ENCODE results near the gene FAM131A. TPM values are rescaled to one million over a fixed set of nuclear protein-coding genes. Genes with fewer than 3 reads are reported as not detected.

Gene FAM131A
- 3.4 TPM for total RNA-seq
- 11.7 TPM for polyA plus RNA-seq
- long read RNA-seq, donor 1 = 0 reads
- long read RNA-seq, donor 2 = 0 reads
- long read RNA-seq, donor 3 = 0 reads
- long read RNA-seq, donor 4 = 0 reads
- long read RNA-seq, donor 5, partial matches to known transcripts = 0 of 1 reads
- long read RNA-seq, donor 5, other reads (novel, unspliced or antisense) = 0 of 1 reads
- long read RNA-seq, donor 6, partial matches to known transcripts = 0 of 1 reads
- long read RNA-seq, donor 6, other reads (novel, unspliced or antisense) = 0 of 1 reads
- long read RNA-seq, donor 7, partial matches to known transcripts = 0 of 2 reads
- long read RNA-seq, donor 7, other reads (novel, unspliced or antisense) = 0 of 2 reads
- long read RNA-seq, donor 8, transcript FAM131A-202 (6 exons, 2,421 nt) = major isoform, 5 of 5 reads
- long read RNA-seq, donor 8, partial matches to known transcripts = 0 of 5 reads
- long read RNA-seq, donor 8, other reads (novel, unspliced or antisense) = 0 of 5 reads
- long read RNA-seq, donor 9, partial matches to known transcripts = 0 of 3 reads
- long read RNA-seq, donor 9, other reads (novel, unspliced or antisense) = 0 of 3 reads
- long read RNA-seq, donor 10, partial matches to known transcripts = 0 of 2 reads
- long read RNA-seq, donor 10, other reads (novel, unspliced or antisense) = 0 of 2 reads

- Histone ChIP-seq H3K27ac (ENCODE audit: low read depth in 1 of 2, low read length in 1 of 2) (peak within 1 kb of the TSS; percentile 41 to 93), H3K36me3 (ENCODE audit: control insufficient read depth in 2 of 2, insufficient read depth in 2 of 2, low read length in 1 of 2) (peaks cover 20 to 28% of the 10 kb centered on the region in 2 donors), H3K9me3 (ENCODE audit: control insufficient read depth in 2 of 2, insufficient read depth in 1 of 2, low read length in 1 of 2) (no peaks in the 10 kb centered on the region), H3K27me3 (ENCODE audit: control insufficient read depth in 2 of 2, insufficient read depth in 1 of 2, low read length in 1 of 2) (peaks cover 0 to 37% of the 10 kb centered on the region in 2 donors), H3K4me1 (ENCODE audit: control insufficient read depth in 2 of 2, insufficient read depth in 2 of 2, low read length in 2 of 2) (peaks cover 9 to 29% of the 10 kb centered on the region in 2 donors), H3K4me3 (ENCODE audit: low read length in 2 of 2) (peak within 1 kb of the TSS; percentile 60 to 91)
- no peak for DNase-seq (ENCODE audit: low read depth in 6 of 9, low spot score in 9 of 9)
- 94% methylated on average over 6 of the region's 6 CpGs for WGBS
These were observed at the start of gene FAM131A for GRCh38 chr3:184337399-184337714. FAM131A (plus strand) TSS chr3:184337600; CDS start chr3:184337631, 31 bp downstream.

- Histone ChIP-seq H3K9me3 (ENCODE audit: control insufficient read depth in 2 of 2, insufficient read depth in 1 of 2, low read length in 1 of 2) (no peaks in the 10 kb centered on the region), H3K27ac (ENCODE audit: low read depth in 1 of 2, low read length in 1 of 2) (no peak overlapping the region), H3K4me1 (ENCODE audit: control insufficient read depth in 2 of 2, insufficient read depth in 2 of 2, low read length in 2 of 2) (no peaks in the 10 kb centered on the region), H3K4me3 (ENCODE audit: low read length in 2 of 2) (no peak overlapping the region), H3K36me3 (ENCODE audit: control insufficient read depth in 2 of 2, insufficient read depth in 2 of 2, low read length in 1 of 2) (no peaks in the 10 kb centered on the region), H3K27me3 (ENCODE audit: control insufficient read depth in 2 of 2, insufficient read depth in 1 of 2, low read length in 1 of 2) (peaks cover 0 to 39% of the 10 kb centered on the region in 2 donors)
- DNase-seq (ENCODE audit: low read depth in 6 of 9, low spot score in 9 of 9) = peak in 7 of 9 donors; percentile 9 to 58 (median 35)
- 23% methylated on average over 10 of the region's 10 CpGs for WGBS
These were observed 47.9 kb upstream of the FAM131A start for GRCh38 chr3:184289426-184289938.

GRCh38 chr3:184290331-184290730 is 47.1 kb upstream of the FAM131A start:
- H3K9me3 ChIP-seq (ENCODE audit: control insufficient read depth in 2 of 2, insufficient read depth in 1 of 2, low read length in 1 of 2) = no peaks in the 10 kb centered on the region
- H3K27ac ChIP-seq (ENCODE audit: low read depth in 1 of 2, low read length in 1 of 2) = no peak overlapping the region
- DNase-seq (ENCODE audit: low read depth in 6 of 9, low spot score in 9 of 9) = no peak
- no peaks in the 10 kb centered on the region for H3K36me3 ChIP-seq (ENCODE audit: control insufficient read depth in 2 of 2, insufficient read depth in 2 of 2, low read length in 1 of 2)
- WGBS = 96% methylated on average over 10 of the region's 10 CpGs
- no peak overlapping the region for H3K4me3 ChIP-seq (ENCODE audit: low read length in 2 of 2)
- H3K4me1 ChIP-seq (ENCODE audit: control insufficient read depth in 2 of 2, insufficient read depth in 2 of 2, low read length in 2 of 2) = no peaks in the 10 kb centered on the region
- H3K27me3 ChIP-seq (ENCODE audit: control insufficient read depth in 2 of 2, insufficient read depth in 1 of 2, low read length in 1 of 2) = peaks cover 0 to 35% of the 10 kb centered on the region in 2 donors

GRCh38 chr3:184291044-184291737 is 46.2 kb upstream of the FAM131A start:
- Histone ChIP-seq H3K36me3 (ENCODE audit: control insufficient read depth in 2 of 2, insufficient read depth in 2 of 2, low read length in 1 of 2) (no peaks in the 10 kb centered on the region), H3K27ac (ENCODE audit: low read depth in 1 of 2, low read length in 1 of 2) (no peak overlapping the region), H3K4me1 (ENCODE audit: control insufficient read depth in 2 of 2, insufficient read depth in 2 of 2, low read length in 2 of 2) (no peaks in the 10 kb centered on the region), H3K9me3 (ENCODE audit: control insufficient read depth in 2 of 2, insufficient read depth in 1 of 2, low read length in 1 of 2) (no peaks in the 10 kb centered on the region), H3K4me3 (ENCODE audit: low read length in 2 of 2) (no peak overlapping the region), H3K27me3 (ENCODE audit: control insufficient read depth in 2 of 2, insufficient read depth in 1 of 2, low read length in 1 of 2) (peaks cover 0 to 33% of the 10 kb centered on the region in 2 donors)
- WGBS = 95% methylated on average over 22 of the region's 22 CpGs
- DNase-seq (ENCODE audit: low read depth in 6 of 9, low spot score in 9 of 9) = no peak

- H3K9me3 ChIP-seq (ENCODE audit: control insufficient read depth in 2 of 2, insufficient read depth in 1 of 2, low read length in 1 of 2) = no peaks in the 10 kb centered on the region
- DNase-seq (ENCODE audit: low read depth in 6 of 9, low spot score in 9 of 9) = no peak
- no peaks in the 10 kb centered on the region for H3K4me1 ChIP-seq (ENCODE audit: control insufficient read depth in 2 of 2, insufficient read depth in 2 of 2, low read length in 2 of 2)
- 98% methylated on average over 21 of the region's 21 CpGs for WGBS
- H3K4me3 ChIP-seq (ENCODE audit: low read length in 2 of 2) = no peak overlapping the region
- no peak overlapping the region for H3K27ac ChIP-seq (ENCODE audit: low read depth in 1 of 2, low read length in 1 of 2)
- no peaks in the 10 kb centered on the region for H3K36me3 ChIP-seq (ENCODE audit: control insufficient read depth in 2 of 2, insufficient read depth in 2 of 2, low read length in 1 of 2)
- peaks cover 0 to 30% of the 10 kb centered on the region in 2 donors for H3K27me3 ChIP-seq (ENCODE audit: control insufficient read depth in 2 of 2, insufficient read depth in 1 of 2, low read length in 1 of 2)
These were observed 45.5 kb upstream of the FAM131A start for GRCh38 chr3:184291738-184292445.

- Histone ChIP-seq H3K27me3 (ENCODE audit: control insufficient read depth in 2 of 2, insufficient read depth in 1 of 2, low read length in 1 of 2) (peaks cover 0 to 17% of the 10 kb centered on the region in 2 donors), H3K4me3 (ENCODE audit: low read length in 2 of 2) (no peak overlapping the region), H3K4me1 (ENCODE audit: control insufficient read depth in 2 of 2, insufficient read depth in 2 of 2, low read length in 2 of 2) (peaks cover 10 to 14% of the 10 kb centered on the region in 2 donors), H3K9me3 (ENCODE audit: control insufficient read depth in 2 of 2, insufficient read depth in 1 of 2, low read length in 1 of 2) (no peaks in the 10 kb centered on the region), H3K36me3 (ENCODE audit: control insufficient read depth in 2 of 2, insufficient read depth in 2 of 2, low read length in 1 of 2) (peaks cover 0 to 7% of the 10 kb centered on the region in 2 donors), H3K27ac (ENCODE audit: low read depth in 1 of 2, low read length in 1 of 2) (no peak overlapping the region)
- 89% methylated on average over 3 of the region's 3 CpGs for WGBS
- DNase-seq (ENCODE audit: low read depth in 6 of 9, low spot score in 9 of 9) = no peak
These were observed 41.6 kb upstream of the FAM131A start for GRCh38 chr3:184295771-184296170.

GRCh38 chr3:184296616-184297015 is 40.8 kb upstream of the FAM131A start:
- no peak overlapping the region for H3K27ac ChIP-seq (ENCODE audit: low read depth in 1 of 2, low read length in 1 of 2)
- no peak overlapping the region for H3K4me3 ChIP-seq (ENCODE audit: low read length in 2 of 2)
- peaks cover 4 to 14% of the 10 kb centered on the region in 2 donors for H3K36me3 ChIP-seq (ENCODE audit: control insufficient read depth in 2 of 2, insufficient read depth in 2 of 2, low read length in 1 of 2)
- peaks cover 0 to 17% of the 10 kb centered on the region in 2 donors for H3K27me3 ChIP-seq (ENCODE audit: control insufficient read depth in 2 of 2, insufficient read depth in 1 of 2, low read length in 1 of 2)
- WGBS = 85% methylated on average over 7 of the region's 7 CpGs
- peaks cover 10 to 14% of the 10 kb centered on the region in 2 donors for H3K4me1 ChIP-seq (ENCODE audit: control insufficient read depth in 2 of 2, insufficient read depth in 2 of 2, low read length in 2 of 2)
- DNase-seq (ENCODE audit: low read depth in 6 of 9, low spot score in 9 of 9) = no peak
- H3K9me3 ChIP-seq (ENCODE audit: control insufficient read depth in 2 of 2, insufficient read depth in 1 of 2, low read length in 1 of 2) = no peaks in the 10 kb centered on the region

- peaks cover 0 to 7% of the 10 kb centered on the region in 2 donors for H3K27me3 ChIP-seq (ENCODE audit: control insufficient read depth in 2 of 2, insufficient read depth in 1 of 2, low read length in 1 of 2)
- peak; percentile 82 to 98 (median 94) for DNase-seq (ENCODE audit: low read depth in 6 of 9, low spot score in 9 of 9)
- peak within 1 kb of the TSS; percentile 70 to 91 for H3K4me3 ChIP-seq (ENCODE audit: low read length in 2 of 2)
- peaks cover 10 to 14% of the 10 kb centered on the region in 2 donors for H3K4me1 ChIP-seq (ENCODE audit: control insufficient read depth in 2 of 2, insufficient read depth in 2 of 2, low read length in 2 of 2)
- H3K27ac ChIP-seq (ENCODE audit: low read depth in 1 of 2, low read length in 1 of 2) = peak within 1 kb of the TSS; percentile 73 to 93
- WGBS = under 1% methylated on average over 78 of the region's 78 CpGs
- H3K36me3 ChIP-seq (ENCODE audit: control insufficient read depth in 2 of 2, insufficient read depth in 2 of 2, low read length in 1 of 2) = peaks cover 27 to 37% of the 10 kb centered on the region in 2 donors
- H3K9me3 ChIP-seq (ENCODE audit: control insufficient read depth in 2 of 2, insufficient read depth in 1 of 2, low read length in 1 of 2) = no peaks in the 10 kb centered on the region
These were observed 38.5 kb upstream of the FAM131A start, which contains the start of gene PSMD2 for GRCh38 chr3:184298759-184299487. PSMD2 (plus strand) TSS chr3:184299241; CDS start chr3:184299267, 26 bp downstream.
